Natural killer cell (primary cell): ENCODE results near the gene DAZAP2. TPM values are rescaled to one million over a fixed set of nuclear protein-coding genes. Genes with fewer than 3 reads are reported as not detected.
A peak's percentile ranks its signal among the peaks of the same experiment; 100 is the strongest.
"Not testable (repeated sequence)": the region's sequence is repeated elsewhere in the genome, so short reads cannot be mapped to it uniquely, and the experiment has no call there.

Experiments
- ATAC-seq, 3 donors: fragments of 150-1000 bp in 2 of 3; fragments of 200-7000 bp in 1 of 3; cut with Tn5 transposase; 1 replicate in 1 of 3; 2 replicates in 2 of 3; pipeline ENCODE4 v1.10.0; 2021; ENCODE audit warnings: mild to moderate bottlenecking in 2 of 3, moderate library complexity in 2 of 3
- DNase-seq, 2 donors: peaks; one replicate each; pipeline versions ENCODE4 v3.0.0 to v3.0.0-alpha.2; 2013 to 2021; ENCODE audit warnings: mixed read lengths in 1 of 2
- H3K27ac ChIP-seq: one replicate; pipeline ENCODE4 v1.5.1; 2013; ENCODE audit warnings: mild to moderate bottlenecking, low read length
- H3K27me3 ChIP-seq: one replicate; pipeline ENCODE4 v1.6.1; 2013; ENCODE audit warnings: low read length; ENCODE audit not compliant: control insufficient read depth, insufficient read depth
- H3K36me3 ChIP-seq: one replicate; pipeline ENCODE4 v1.6.1; 2013; ENCODE audit warnings: low read length; ENCODE audit not compliant: control insufficient read depth, insufficient read depth
- H3K4me1 ChIP-seq: one replicate; pipeline ENCODE4 v1.6.1; 2013; ENCODE audit warnings: low read length; ENCODE audit not compliant: control insufficient read depth, insufficient read depth
- H3K4me3 ChIP-seq: one replicate; pipeline ENCODE4 v1.5.1; 2013; ENCODE audit warnings: low read length
- H3K9me3 ChIP-seq: one replicate; pipeline ENCODE4 v1.6.1; 2013; ENCODE audit warnings: low read length; ENCODE audit not compliant: control insufficient read depth, insufficient read depth
- H3K27ac Mint-ChIP-seq, 2 donors: one replicate each; pipeline ENCODE4 v1.8.0; 2022; ENCODE audit warnings: mild to moderate bottlenecking in 2 of 2, mixed read lengths in 2 of 2, moderate library complexity in 1 of 2
- H3K27me3 Mint-ChIP-seq, 2 donors: one replicate each; pipeline ENCODE4 v1.8.0; 2022; ENCODE audit warnings: low read depth in 2 of 2, mixed read lengths in 2 of 2
- H3K36me3 Mint-ChIP-seq: one replicate; pipeline ENCODE4 v1.8.0; 2022; ENCODE audit warnings: mixed read lengths
- H3K4me1 Mint-ChIP-seq, 2 donors: one replicate each; pipeline ENCODE4 v1.8.0; 2022; ENCODE audit warnings: mixed read lengths in 2 of 2
- H3K4me3 Mint-ChIP-seq: one replicate; pipeline ENCODE4 v1.8.0; 2022; ENCODE audit warnings: mild to moderate bottlenecking, moderate library complexity, mixed read lengths
- H3K9me3 Mint-ChIP-seq, 2 donors: one replicate each; pipeline ENCODE4 v1.8.0; 2022; ENCODE audit warnings: mixed read lengths in 2 of 2
- CTCF ChIP-seq: fragments of 200-600 bp; IDR thresholded peaks from one replicate; pipeline ENCODE4 v1.8.0; 2022; ENCODE audit warnings: antibody characterized with exemption
- WGBS: methylation state at CpG from one replicate; pipeline ENCODE4 v1.1.7; 2013; ENCODE audit warnings: missing lambda C conversion rate; ENCODE audit not compliant: insufficient coverage; 5-methylcytosine and 5-hydroxymethylcytosine counted together
- intact Hi-C: fragments of 100-400 bp; cut with micrococcal nuclease; formaldehyde crosslinking; loops from one replicate; pipeline ENCODE4 v1.14.2; 2022
- total RNA-seq, 4 donors: library from RNA; stranded (reverse); fragments of 120-200 nt in 1 of 4; gene quantifications; one replicate each; pipeline versions ENCODE4 v1.2.3 to v1.2.4, GENCODE V29; 2013 to 2022

Gene DAZAP2
- total RNA-seq, 3 donors from 2014 or later (not counting 1 experiment from before 2014, with no cell fraction given) = 316 to 350 (median 325) TPM

- Histone ChIP-seq H3K27ac (peak overlapping the region; percentile 39), H3K36me3 (peaks cover 17% of the 10 kb centered on the region), H3K27me3 (no peaks in the 10 kb centered on the region), H3K4me3 (no peak overlapping the region), H3K9me3 (no peaks in the 10 kb centered on the region), H3K4me1 (peaks cover 21% of the 10 kb centered on the region)
- no peak for TF ChIP-seq CTCF
- peak overlapping the region; percentile 82 to 89 for H3K27ac Mint-ChIP-seq
- 94% methylated on average over 14 of the region's 14 CpGs for WGBS
- peaks cover 36 to 37% of the 10 kb centered on the region in 2 donors for H3K4me1 Mint-ChIP-seq
- H3K9me3 Mint-ChIP-seq = no peaks in the 10 kb centered on the region
- DNase-seq = no peak
- H3K27me3 Mint-ChIP-seq = no peaks in the 10 kb centered on the region
- peak overlapping the region; percentile 17 for H3K4me3 Mint-ChIP-seq
- intact Hi-C loops = no loop called here
- peaks cover 1% of the 10 kb centered on the region for H3K36me3 Mint-ChIP-seq
- ATAC-seq = no peak
Observed at GRCh38 chr12:51247523-51248206, 9.0 kb downstream of the DAZAP2 start.

GRCh38 chr12:51253276-51253675 is 14.7 kb downstream of the DAZAP2 start:
- Mint-ChIP-seq H3K9me3 (no peaks in the 10 kb centered on the region), H3K4me1 (peaks cover 7 to 8% of the 10 kb centered on the region in 2 donors), H3K36me3 (no peaks in the 10 kb centered on the region), H3K27me3 (no peaks in the 10 kb centered on the region), H3K4me3 (no peak overlapping the region), H3K27ac (no peak overlapping the region)
- WGBS = no CpG with 5 or more reads among the region's 1 CpG
- TF ChIP-seq CTCF = no peak
- intact Hi-C loops = no loop called here
- no peaks in the 10 kb centered on the region for H3K9me3 ChIP-seq
- no peaks in the 10 kb centered on the region for H3K4me1 ChIP-seq
- DNase-seq (no peak), ATAC-seq (no peak)
- H3K4me3 ChIP-seq = no peak overlapping the region
- no peaks in the 10 kb centered on the region for H3K27me3 ChIP-seq
- H3K36me3 ChIP-seq = no peaks in the 10 kb centered on the region
- H3K27ac ChIP-seq = no peak overlapping the region

DNA sequence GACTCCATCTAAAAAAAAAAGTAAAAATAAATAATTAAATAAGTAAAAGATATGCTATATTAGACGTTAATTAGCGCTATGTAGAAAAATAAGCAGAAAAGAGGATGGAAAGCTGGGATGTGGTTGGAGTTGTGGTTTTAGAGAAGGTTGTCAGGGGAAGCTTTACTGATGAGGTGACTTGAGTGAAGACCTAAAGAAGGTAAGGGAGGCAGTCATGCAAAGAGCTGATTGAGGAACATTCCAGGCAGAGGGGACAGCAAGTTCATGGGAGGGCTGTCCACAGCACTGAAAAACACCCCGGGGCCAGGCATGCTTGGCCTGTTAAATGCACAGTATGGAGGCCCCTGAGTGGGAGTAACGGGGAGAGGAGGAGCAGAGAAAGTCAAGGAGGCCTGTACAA is 15.9 kb downstream of the DAZAP2 start:
- WGBS = 75% methylated on average over 4 of the region's 4 CpGs
- H3K4me3 Mint-ChIP-seq = no peak overlapping the region
- no peak for TF ChIP-seq CTCF

GRCh38 chr12:51259600-51259999 is 21.0 kb downstream of the DAZAP2 start:
- 100% methylated on average over 1 of the region's 1 CpG for WGBS

More for the DNA sequence above, 15.9 kb downstream of the DAZAP2 start:
- Histone ChIP-seq H3K9me3 (no peaks in the 10 kb centered on the region), H3K4me1 (no peaks in the 10 kb centered on the region), H3K36me3 (no peaks in the 10 kb centered on the region), H3K27me3 (no peaks in the 10 kb centered on the region), H3K4me3 (no peak overlapping the region), H3K27ac (no peak overlapping the region)
- intact Hi-C loops = no loop called here
- Mint-ChIP-seq H3K36me3 (no peaks in the 10 kb centered on the region), H3K27ac (peak overlapping the region in 1 of 2 donors; percentile 14), H3K4me1 (peaks cover 4 to 5% of the 10 kb centered on the region in 2 donors), H3K9me3 (no peaks in the 10 kb centered on the region), H3K27me3 (no peaks in the 10 kb centered on the region)
- ATAC-seq (no peak), DNase-seq (no peak)

More at GRCh38 chr12:51259600-51259999, 21.0 kb downstream of the DAZAP2 start:
- H3K4me1 ChIP-seq, H3K27ac Mint-ChIP-seq, H3K36me3 ChIP-seq, H3K36me3 Mint-ChIP-seq, H3K9me3 Mint-ChIP-seq, H3K27me3 ChIP-seq, H3K4me3 ChIP-seq, H3K4me3 Mint-ChIP-seq, H3K27ac ChIP-seq, H3K27me3 Mint-ChIP-seq, intact Hi-C loops, H3K9me3 ChIP-seq, DNase-seq, ATAC-seq: not testable (repeated sequence)
- peaks cover 2 to 14% of the 10 kb centered on the region in 2 donors for H3K4me1 Mint-ChIP-seq
